WTC11 (cell line): ENCODE data around the gene IQSEC1.

Experiments
- CTCF ChIP-seq: fragments of 200-600 bp; IDR thresholded peaks from 2 replicates; pipeline ENCODE4 v1.8.0; 2022; ENCODE audit warnings: antibody characterized with exemption
- JUN ChIP-seq: sonication (generic); formaldehyde crosslinking; IDR thresholded peaks from 2 replicates; pipeline ENCODE4 v1.8.0; 2023; ENCODE audit warnings: mild to moderate bottlenecking, missing genetic modification reagents
- MYBL2 ChIP-seq: sonication (generic); formaldehyde crosslinking; IDR thresholded peaks from 2 replicates; pipeline ENCODE4 v1.8.1; 2023; ENCODE audit warnings: mild to moderate bottlenecking, moderate library complexity, missing genetic modification reagents
- SP1 ChIP-seq: sonication (generic); formaldehyde crosslinking; conservative IDR thresholded peaks from 2 replicates; pipeline ENCODE4 v1.8.1; 2022; ENCODE audit warnings: missing genetic modification reagents
- TCF7 ChIP-seq: sonication (generic); formaldehyde crosslinking; IDR thresholded peaks from 2 replicates; pipeline ENCODE4 v1.8.0; 2022; ENCODE audit warnings: mild to moderate bottlenecking, low read depth, missing genetic modification reagents, moderate library complexity
- ZBTB43 ChIP-seq: sonication (generic); formaldehyde crosslinking; IDR thresholded peaks from 2 replicates; pipeline ENCODE4 v1.8.1; 2023; ENCODE audit warnings: mild to moderate bottlenecking, missing genetic modification reagents
- ZNF219 ChIP-seq: sonication (generic); formaldehyde crosslinking; IDR thresholded peaks from 2 replicates; pipeline ENCODE4 v1.8.0; 2023; ENCODE audit warnings: missing genetic modification reagents, mild to moderate bottlenecking, borderline replicate concordance
- ZNF263 ChIP-seq: sonication (generic); formaldehyde crosslinking; IDR thresholded peaks from 2 replicates; pipeline ENCODE4 v1.8.1; 2022; ENCODE audit warnings: low read depth, mild to moderate bottlenecking, moderate library complexity, missing genetic modification reagents
- ZNF396 ChIP-seq: fragments of 250-450 bp; sonication (Bioruptor Pico); IDR thresholded peaks from 2 replicates; pipeline ENCODE4 v1.8.0; 2021; ENCODE audit warnings: mild to moderate bottlenecking, moderate library complexity, borderline replicate concordance
- TF ChIP-seq, protein P1 (sequence below): sonication (generic); formaldehyde crosslinking; IDR thresholded peaks from 2 replicates; pipeline ENCODE4 v1.8.1; 2022; ENCODE audit warnings: mild to moderate bottlenecking, missing genetic modification reagents, moderate library complexity, borderline replicate concordance
- TF ChIP-seq, protein P2 (sequence below): sonication (generic); formaldehyde crosslinking; IDR thresholded peaks from 2 replicates; pipeline ENCODE4 v1.8.0; 2022; ENCODE audit warnings: mild to moderate bottlenecking, missing genetic modification reagents
- TF ChIP-seq, protein P3 (sequence below): sonication (generic); formaldehyde crosslinking; IDR thresholded peaks from 2 replicates; pipeline ENCODE4 v1.8.0; 2022; ENCODE audit warnings: mild to moderate bottlenecking, missing genetic modification reagents
- TF ChIP-seq, protein P4 (sequence below): sonication (generic); formaldehyde crosslinking; IDR thresholded peaks from 2 replicates; pipeline ENCODE4 v1.8.1; 2023; ENCODE audit warnings: mild to moderate bottlenecking, missing genetic modification reagents, moderate library complexity
- TF ChIP-seq, protein P5 (sequence below): sonication (generic); formaldehyde crosslinking; IDR thresholded peaks from 2 replicates; pipeline ENCODE4 v1.8.1; 2022; ENCODE audit warnings: missing genetic modification reagents, borderline replicate concordance

DNA sequence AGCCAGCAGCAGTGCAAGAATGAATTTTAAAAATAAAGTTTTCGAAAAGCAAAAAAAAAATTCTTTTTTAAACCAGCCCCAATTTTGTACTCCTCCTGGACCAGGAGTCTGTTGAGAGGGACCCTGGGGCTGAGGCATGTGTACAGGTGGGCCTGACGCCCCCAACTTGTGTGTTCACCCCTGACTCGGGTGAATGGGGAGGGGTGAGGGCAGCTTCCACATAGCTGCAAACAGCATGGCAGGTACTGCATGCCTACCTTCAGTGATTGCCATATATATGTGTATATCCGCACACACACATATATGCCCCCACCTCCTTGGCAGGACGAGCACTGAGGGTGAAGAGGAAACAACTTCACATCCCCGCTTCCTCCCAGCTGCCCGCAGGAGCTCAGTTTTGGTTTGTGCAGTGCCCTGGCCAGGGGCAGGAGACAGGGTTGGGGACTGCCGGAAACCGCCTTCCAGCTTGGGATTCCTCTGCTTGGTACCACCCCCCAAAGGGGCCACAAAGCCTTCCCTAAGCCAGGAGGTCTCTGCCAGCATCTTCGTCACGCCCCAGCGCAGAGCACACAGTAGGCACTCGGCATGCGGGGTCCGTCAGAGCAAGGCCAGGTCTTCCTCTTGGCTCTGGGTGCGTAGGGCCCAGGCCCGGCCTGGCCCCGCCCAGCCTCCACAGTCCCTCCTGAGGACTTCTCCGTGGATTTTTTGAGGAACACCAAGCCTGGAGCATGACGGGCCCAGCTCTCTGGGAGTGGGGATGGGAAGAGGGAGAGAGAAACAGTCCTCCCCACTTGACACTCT is 170.0 kb downstream of the IQSEC1 start:
- no peak for TF ChIP-seq TCF7 (CRISPR knock-in tag)
- TF ChIP-seq CTCF = no peak
- no peak for TF ChIP-seq SP1 (CRISPR knock-in tag)
- TF ChIP-seq, protein P1, sequence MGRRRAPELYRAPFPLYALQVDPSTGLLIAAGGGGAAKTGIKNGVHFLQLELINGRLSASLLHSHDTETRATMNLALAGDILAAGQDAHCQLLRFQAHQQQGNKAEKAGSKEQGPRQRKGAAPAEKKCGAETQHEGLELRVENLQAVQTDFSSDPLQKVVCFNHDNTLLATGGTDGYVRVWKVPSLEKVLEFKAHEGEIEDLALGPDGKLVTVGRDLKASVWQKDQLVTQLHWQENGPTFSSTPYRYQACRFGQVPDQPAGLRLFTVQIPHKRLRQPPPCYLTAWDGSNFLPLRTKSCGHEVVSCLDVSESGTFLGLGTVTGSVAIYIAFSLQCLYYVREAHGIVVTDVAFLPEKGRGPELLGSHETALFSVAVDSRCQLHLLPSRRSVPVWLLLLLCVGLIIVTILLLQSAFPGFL = no peak
- no peak for TF ChIP-seq ZNF219
- TF ChIP-seq, protein P2, sequence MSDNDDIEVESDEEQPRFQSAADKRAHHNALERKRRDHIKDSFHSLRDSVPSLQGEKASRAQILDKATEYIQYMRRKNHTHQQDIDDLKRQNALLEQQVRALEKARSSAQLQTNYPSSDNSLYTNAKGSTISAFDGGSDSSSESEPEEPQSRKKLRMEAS (CRISPR knock-in tag) = no peak
- TF ChIP-seq JUN = no peak
- no peak for TF ChIP-seq MYBL2
- TF ChIP-seq, protein P3, sequence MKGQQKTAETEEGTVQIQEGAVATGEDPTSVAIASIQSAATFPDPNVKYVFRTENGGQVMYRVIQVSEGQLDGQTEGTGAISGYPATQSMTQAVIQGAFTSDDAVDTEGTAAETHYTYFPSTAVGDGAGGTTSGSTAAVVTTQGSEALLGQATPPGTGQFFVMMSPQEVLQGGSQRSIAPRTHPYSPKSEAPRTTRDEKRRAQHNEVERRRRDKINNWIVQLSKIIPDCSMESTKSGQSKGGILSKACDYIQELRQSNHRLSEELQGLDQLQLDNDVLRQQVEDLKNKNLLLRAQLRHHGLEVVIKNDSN (CRISPR knock-in tag) = no peak
- TF ChIP-seq, protein P4, sequence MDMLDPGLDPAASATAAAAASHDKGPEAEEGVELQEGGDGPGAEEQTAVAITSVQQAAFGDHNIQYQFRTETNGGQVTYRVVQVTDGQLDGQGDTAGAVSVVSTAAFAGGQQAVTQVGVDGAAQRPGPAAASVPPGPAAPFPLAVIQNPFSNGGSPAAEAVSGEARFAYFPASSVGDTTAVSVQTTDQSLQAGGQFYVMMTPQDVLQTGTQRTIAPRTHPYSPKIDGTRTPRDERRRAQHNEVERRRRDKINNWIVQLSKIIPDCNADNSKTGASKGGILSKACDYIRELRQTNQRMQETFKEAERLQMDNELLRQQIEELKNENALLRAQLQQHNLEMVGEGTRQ = no peak
- no peak for TF ChIP-seq ZNF396 (CRISPR knock-in tag)
- no peak for TF ChIP-seq ZBTB43 (CRISPR knock-in tag)
- TF ChIP-seq, protein P5, sequence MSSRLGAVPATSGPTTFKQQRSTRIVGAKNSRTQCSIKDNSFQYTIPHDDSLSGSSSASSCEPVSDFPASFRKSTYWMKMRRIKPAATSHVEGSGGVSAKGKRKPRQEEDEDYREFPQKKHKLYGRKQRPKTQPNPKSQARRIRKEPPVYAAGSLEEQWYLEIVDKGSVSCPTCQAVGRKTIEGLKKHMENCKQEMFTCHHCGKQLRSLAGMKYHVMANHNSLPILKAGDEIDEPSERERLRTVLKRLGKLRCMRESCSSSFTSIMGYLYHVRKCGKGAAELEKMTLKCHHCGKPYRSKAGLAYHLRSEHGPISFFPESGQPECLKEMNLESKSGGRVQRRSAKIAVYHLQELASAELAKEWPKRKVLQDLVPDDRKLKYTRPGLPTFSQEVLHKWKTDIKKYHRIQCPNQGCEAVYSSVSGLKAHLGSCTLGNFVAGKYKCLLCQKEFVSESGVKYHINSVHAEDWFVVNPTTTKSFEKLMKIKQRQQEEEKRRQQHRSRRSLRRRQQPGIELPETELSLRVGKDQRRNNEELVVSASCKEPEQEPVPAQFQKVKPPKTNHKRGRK (CRISPR knock-in tag) = no peak
- TF ChIP-seq ZNF263 (CRISPR knock-in tag) = no peak
